GM12878 (cell line): ENCODE data around the gene CREB3L4. TPM values are rescaled to one million over a fixed set of nuclear protein-coding genes. Genes with fewer than 3 reads are reported as not detected.

Source experiments
- ATAC-seq: fragments of 200-7000 bp; cut with Tn5 transposase; 3 replicates; pipeline ENCODE4 v1.9.1; 2020; ENCODE audit warnings: mild to moderate bottlenecking, moderate library complexity
- BruUV-seq: library from RNA; stranded (reverse); fragments of 400-500 nt; replicated peaks from 2 replicates; lab custom pipeline; 2021; lab: Mats Ljungman, UMichigan
- CTCF ChIA-PET: fragments of 300-600 bp; sonication (Branson Sonifier 250); formaldehyde crosslinking; extraction: SDS; loops from one replicate; lab custom pipeline; 2021; ENCODE audit warnings: inconsistent platforms; lab: Yijun Ruan, JAX
- POLR2A ChIA-PET: fragments of 350-600 bp; formaldehyde crosslinking; extraction: SDS; loops from one replicate; lab custom pipeline; 2021; ENCODE audit warnings: inconsistent platforms; lab: Charles Lee
- RAD21 ChIA-PET: fragments of 300-600 bp; sonication (Branson Sonifier 250); formaldehyde crosslinking; loops from one replicate; lab custom pipeline; 2023; ENCODE audit warnings: antibody characterized with exemption; ENCODE audit not compliant: unreplicated experiment; lab: Charles Lee
- SMC1A ChIA-PET: fragments of 300-600 bp; sonication (Branson Sonifier 250); formaldehyde crosslinking; loops from one replicate; lab custom pipeline; 2023; ENCODE audit not compliant: unreplicated experiment, uncharacterized antibody; lab: Charles Lee
- DNase-seq: peaks from one replicate; pipeline ENCODE4 v3.0.0-alpha.2; 2011; ENCODE audit warnings: low read depth, low spot score
- FAIRE-seq: peaks from 3 replicates; lab custom pipeline; 2011; peaks lifted over from hg19 to GRCh38; lab: Jason Lieb, UNC
- H2AFZ ChIP-seq: 2 replicates; pipeline ENCODE4 v1.6.0; 2011; ENCODE audit warnings: low read depth, low read length, control low read depth; ENCODE audit not compliant: control insufficient read depth
- H3K27ac ChIP-seq: 2 replicates; pipeline ENCODE4 v1.5.1; 2011; ENCODE audit warnings: control low read depth; ENCODE audit not compliant: control insufficient read depth, insufficient read depth
- H3K27me3 ChIP-seq, 2 experiments: replicated peaks in 1 of 2; 2 replicates each; pipeline versions ENCODE4 v1.6.0 to v1.6.1; 2011; ENCODE audit warnings: low read length in 1 of 2; ENCODE audit not compliant: control insufficient read depth in 2 of 2, insufficient read depth in 2 of 2
- H3K36me3 ChIP-seq, 2 experiments: 2 replicates each; pipeline ENCODE4 v1.5.1; 2011; ENCODE audit warnings: low read length in 1 of 2; ENCODE audit not compliant: control insufficient read depth in 2 of 2, insufficient read depth in 2 of 2
- H3K4me1 ChIP-seq: 2 replicates; pipeline ENCODE4 v1.6.1; 2011; ENCODE audit warnings: mild to moderate bottlenecking, low read length, moderate library complexity, mixed read lengths; ENCODE audit not compliant: control insufficient read depth, insufficient read depth
- H3K4me2 ChIP-seq: 2 replicates; pipeline ENCODE4 v1.6.0; 2011; ENCODE audit warnings: control low read depth; ENCODE audit not compliant: control insufficient read depth, insufficient read depth
- H3K4me3 ChIP-seq: fragments of 200-600 bp; sonication (generic); 2 replicates; pipeline ENCODE4 v1.5.1; 2016
- H3K79me2 ChIP-seq: 2 replicates; pipeline ENCODE4 v1.6.0; 2011; ENCODE audit warnings: low read length; ENCODE audit not compliant: control insufficient read depth, insufficient read depth
- H3K9ac ChIP-seq: 2 replicates; pipeline ENCODE4 v1.8.0; 2011; ENCODE audit warnings: low read length, control low read depth, mixed read lengths; ENCODE audit not compliant: control insufficient read depth, insufficient read depth
- H3K9me3 ChIP-seq: replicated peaks from 3 replicates; pipeline ENCODE4 v1.5.1; 2011; ENCODE audit warnings: mild to moderate bottlenecking, low read length; ENCODE audit not compliant: control insufficient read depth, insufficient read depth
- H4K20me1 ChIP-seq: 2 replicates; pipeline ENCODE4 v1.6.0; 2011; ENCODE audit not compliant: control insufficient read depth, insufficient read depth
- BCL3 ChIP-seq: IDR thresholded peaks from 2 replicates; pipeline ENCODE4 v1.6.1; 2011; ENCODE audit warnings: borderline replicate concordance, low read depth, mild to moderate bottlenecking, moderate library complexity, low read length; ENCODE audit not compliant: insufficient read depth, poor library complexity, severe bottlenecking
- BMI1 ChIP-seq: fragments of 450-650 bp; IDR thresholded peaks from 2 replicates; pipeline ENCODE4 v1.6.1; 2016; ENCODE audit warnings: mild to moderate bottlenecking, moderate library complexity, borderline replicate concordance
- CBX5 ChIP-seq: sonication (generic); IDR thresholded peaks from 2 replicates; pipeline ENCODE4 v1.6.1; 2016; ENCODE audit warnings: low read depth, moderate library complexity, mild to moderate bottlenecking, inconsistent platforms
- E4F1 ChIP-seq: fragments of 450-650 bp; IDR thresholded peaks from 2 replicates; pipeline ENCODE4 v1.6.1; 2018; ENCODE audit warnings: borderline replicate concordance, mild to moderate bottlenecking; ENCODE audit not compliant: partially characterized antibody
- HDGF ChIP-seq: fragments of 450-650 bp; IDR thresholded peaks from 2 replicates; pipeline ENCODE4 v1.6.1; 2016; ENCODE audit warnings: antibody characterized with exemption
- KDM1A ChIP-seq: fragments of 200-600 bp; sonication (generic); IDR thresholded peaks from 2 replicates; pipeline ENCODE4 v1.6.1; 2016; ENCODE audit warnings: borderline replicate concordance
- MTA3 ChIP-seq: IDR thresholded peaks from 2 replicates; pipeline ENCODE4 v1.6.1; 2012; ENCODE audit warnings: low read length, inconsistent platforms, borderline replicate concordance
- PAX5 ChIP-seq: IDR thresholded peaks from 2 replicates; pipeline ENCODE4 v1.6.1; 2011; ENCODE audit warnings: low read depth, low read length, borderline replicate concordance
- PML ChIP-seq: IDR thresholded peaks from 2 replicates; pipeline ENCODE4 v1.6.1; 2012; ENCODE audit warnings: low read length, inconsistent platforms
- POU2F2 ChIP-seq: IDR thresholded peaks from 3 replicates; pipeline ENCODE4 v1.6.1; 2011; ENCODE audit warnings: low read depth, mild to moderate bottlenecking, low read length, borderline replicate concordance
- SIN3A ChIP-seq: IDR thresholded peaks from 2 replicates; pipeline ENCODE4 v1.6.1; 2012; ENCODE audit warnings: low read depth, low read length, improper control_type of control experiment
- SKIL ChIP-seq: fragments of 450-650 bp; IDR thresholded peaks from 2 replicates; pipeline ENCODE4 v1.6.1; 2017; ENCODE audit warnings: mild to moderate bottlenecking, low read depth, inconsistent platforms; ENCODE audit not compliant: poor library complexity, severe bottlenecking
- SPI1 ChIP-seq: IDR thresholded peaks from 2 replicates; pipeline ENCODE4 v1.6.1; 2011; ENCODE audit warnings: low read depth, mild to moderate bottlenecking, low read length, moderate library complexity, borderline replicate concordance; ENCODE audit not compliant: insufficient read depth
- TAF1 ChIP-seq: IDR thresholded peaks from 2 replicates; pipeline ENCODE4 v1.6.1; 2011; ENCODE audit warnings: mild to moderate bottlenecking, low read depth, low read length, borderline replicate concordance
- YY1 ChIP-seq: IDR thresholded peaks from 2 replicates; pipeline ENCODE4 v1.6.1; 2011; ENCODE audit warnings: low read depth, mild to moderate bottlenecking, low read length
- ZNF207 ChIP-seq: fragments of 450-650 bp; IDR thresholded peaks from 2 replicates; pipeline ENCODE4 v1.6.1; 2014; ENCODE audit warnings: antibody characterized with exemption, mild to moderate bottlenecking, borderline replicate concordance
- WGBS: methylation state at CpG from one replicate; pipeline ENCODE4 v1.1.6; 2016; ENCODE audit warnings: low lambda C conversion rate; ENCODE audit not compliant: insufficient replicate concordance, insufficient coverage; ENCODE audit errors: missing lambda C conversion rate; 5-methylcytosine and 5-hydroxymethylcytosine counted together
- in situ Hi-C: fragments of 300-500 bp; cut with MboI; formaldehyde crosslinking; loops from 9 replicates; pipeline ENCODE4 v1.14.3; 2018; ENCODE audit warnings: mixed read lengths
- intact Hi-C: fragments of 100-400 bp; cut with micrococcal nuclease; formaldehyde crosslinking; loops from one replicate; pipeline ENCODE4 v1.14.2; 2022; ENCODE audit not compliant: unreplicated experiment
- polyA plus RNA-seq, 11 experiments: library from polyadenylated mRNA; depleted of rRNA in 4 of 11; unstranded in 6 of 11; stranded (reverse) in 5 of 11; fragments of >200 nt; fragmentation: Nextera tagmentation in 4 of 11; fragmentation: Illumina TruSeq in 1 of 11; extraction: Ambion mirVana in 4 of 11; extraction: Trizol in 1 of 11; gene quantifications; 1 replicate in 1 of 11; 2 replicates in 10 of 11; pipeline versions ENCODE4 v1.2.1 to v1.2.3, GENCODE V29; 2011 to 2016; ENCODE audit warnings: inconsistent platforms in 2 of 11, missing spikeins in 2 of 11, low read depth in 1 of 11
- total RNA-seq, 4 experiments: library from RNA; depleted of rRNA in 3 of 4; stranded (reverse); fragments of >200 nt in 3 of 4; fragmentation: Illumina TruSeq in 1 of 4; extraction: Trizol in 1 of 4; gene quantifications; 2 replicates each; pipeline versions ENCODE4 v1.2.1 to v1.2.3, GENCODE V29; 2013 to 2021

Gene CREB3L4
- total and polyA plus RNA-seq, 10 of the 15 experiments (the other 5 are each of a cell fraction or from before 2014, with no cell fraction given) = 9.7 to 14.0 (median 12.1) TPM

GRCh38 chr1:153945131-153945794, 22.4 kb upstream of the CREB3L4 start:
- CTCF ChIA-PET = interaction anchor here (0.6 to 4.8 kb wide), 13 partner anchors 11 to 267 kb away, joined by 3 to 54 read pairs (median 8); partner anchors contain the start of genes CREB3L4, CRTC2, GATAD2B and NPR1
- no peaks in the 10 kb centered on the region for H3K27me3 ChIP-seq
- peak overlapping the region; percentile 62 for H2AFZ ChIP-seq
- peak overlapping the region; percentile 100 for H3K4me3 ChIP-seq
- H3K9me3 ChIP-seq = no peaks in the 10 kb centered on the region
- ATAC-seq (peak; percentile 70), FAIRE-seq (peak; percentile 98), DNase-seq (no peak)
- H3K4me2 ChIP-seq = peak overlapping the region; percentile 100
- intact Hi-C loops (loop anchor here (1.0 to 2.0 kb wide), 2 partner anchors 22 kb away; partner anchors contain the start of genes CREB3L4 and GATAD2B), in situ Hi-C loops (no loop called here)
- no peaks in the 10 kb centered on the region for H4K20me1 ChIP-seq
- RAD21 ChIA-PET = interaction anchor here (0.9 to 4.9 kb wide), 25 partner anchors 11 to 253 kb away, joined by 3 to 55 read pairs (median 5); partner anchors contain the start of genes CREB3L4, CRTC2, GATAD2B and JTB
- H3K9ac ChIP-seq = peak overlapping the region; percentile 99
- H3K36me3 ChIP-seq = peaks cover 21 to 22% of the 10 kb centered on the region in 2 experiments; a peak in 3 of 4 replicates
- peak overlapping the region; percentile 95 for H3K27ac ChIP-seq
- peaks cover 28% of the 10 kb centered on the region for H3K79me2 ChIP-seq
- POLR2A ChIA-PET = interaction anchor here (0.9 to 5.3 kb wide), 14 partner anchors 9 to 311 kb away, joined by 3 to 83 read pairs (median 8); partner anchors contain the start of genes CHTOP, CREB3L4, GATAD2B and JTB
- under 1% methylated on average over 12 of the region's 12 CpGs for WGBS
- H3K4me1 ChIP-seq = peaks cover 21% of the 10 kb centered on the region
- no TSS peak for BruUV-seq
- SMC1A ChIA-PET = interaction anchor here (0.7 to 4.5 kb wide), 25 partner anchors 9 to 273 kb away, joined by 3 to 59 read pairs (median 5); partner anchors contain the start of genes CREB3L4, GATAD2B, JTB and RAB13
- TF ChIP-seq KDM1A = no peak
- TF ChIP-seq PAX5 = no peak
- TF ChIP-seq SKIL = peak; percentile 62
- TF ChIP-seq POU2F2 = 0 out of 3 replicates have a peak, but pooled peaks have one; percentile 53
- peak; percentile 62; the same call in 1 of the 2 replicates for TF ChIP-seq PML
- TF ChIP-seq SIN3A = no peak; the same call in 1 of the 2 replicates
- TF ChIP-seq BMI1 = no peak; the same call in 1 of the 2 replicates
- peak; percentile 66; the same call in 1 of the 2 replicates for TF ChIP-seq HDGF
- peak; percentile 40; the same call in 1 of the 2 replicates for TF ChIP-seq YY1
- no peak for TF ChIP-seq BCL3
- peak; percentile 75 for TF ChIP-seq SPI1
- 0 out of 2 replicates have a peak, but pooled peaks have one; percentile 28 for TF ChIP-seq TAF1
- TF ChIP-seq E4F1 = no peak
- no peak for TF ChIP-seq ZNF207
- no peak for TF ChIP-seq CBX5
- TF ChIP-seq MTA3 = peak; percentile 95; the same call in 1 of the 2 replicates
